NCI-H524 treated with DMSO at 0.1 percent for 48 hours (cell line): ENCODE data around the gene PCCA.
"Not testable (repeated sequence)": the region's sequence is repeated elsewhere in the genome, so short reads cannot be mapped to it uniquely, and the experiment has no call there.

ENCODE experiments used
- DNase-seq: peaks from one replicate; lab custom pipeline; 2025; lab: John Stamatoyannopoulos, UW

Gene PCCA

GRCh38 chr13:100098445-100099116 lies 9.7 kb downstream of the PCCA start:
- DNase-seq, result no peak

GRCh38 chr13:100099117-100099445 lies 10.2 kb downstream of the PCCA start:
- not testable (repeated sequence) for DNase-seq

- no peak for DNase-seq
Measured at GRCh38 chr13:100100115-100100879, 11.4 kb downstream of the PCCA start.

GRCh38 chr13:100102042-100102441 lies 13.1 kb downstream of the PCCA start:
- no peak for DNase-seq

- no peak for DNase-seq
Measured at GRCh38 chr13:100106005-100106404, 17.1 kb downstream of the PCCA start.

- DNase-seq, result no peak
Measured at GRCh38 chr13:100106705-100107104, 17.8 kb downstream of the PCCA start.

- no peak for DNase-seq
Measured at GRCh38 chr13:100108913-100109507, 20.1 kb downstream of the PCCA start.

- no peak for DNase-seq
Measured at GRCh38 chr13:100110269-100110668, 21.4 kb downstream of the PCCA start.

- DNase-seq, result no peak
Measured at GRCh38 chr13:100112186-100112838, 23.4 kb downstream of the PCCA start.

GRCh38 chr13:100115693-100116254 lies 26.9 kb downstream of the PCCA start:
- DNase-seq, result no peak

- no peak for DNase-seq
Measured at GRCh38 chr13:100124265-100124664, 35.4 kb downstream of the PCCA start.

GRCh38 chr13:100125946-100126345 lies 37.1 kb downstream of the PCCA start:
- DNase-seq, result no peak

GRCh38 chr13:100128373-100128772 lies 39.5 kb downstream of the PCCA start:
- DNase-seq, result no peak

- DNase-seq, result no peak
Measured at GRCh38 chr13:100128838-100129237, 39.9 kb downstream of the PCCA start.

- no peak for DNase-seq
Measured at GRCh38 chr13:100129605-100130004, 40.7 kb downstream of the PCCA start.

- no peak for DNase-seq
Measured at GRCh38 chr13:100130092-100130491, 41.2 kb downstream of the PCCA start.

GRCh38 chr13:100130930-100131511 lies 42.1 kb downstream of the PCCA start:
- no peak for DNase-seq

GRCh38 chr13:100131863-100132574 lies 43.1 kb downstream of the PCCA start:
- no peak for DNase-seq

GRCh38 chr13:100138859-100139491 lies 50.1 kb downstream of the PCCA start:
- no peak for DNase-seq

- DNase-seq, result no peak
Measured at GRCh38 chr13:100139817-100140216, 50.9 kb downstream of the PCCA start.

GRCh38 chr13:100140441-100140840 lies 51.5 kb downstream of the PCCA start:
- no peak for DNase-seq
